NCI-H748 (cell line): Measurements from ENCODE around the gene SLC26A4.
"Not testable (repeated sequence)": the region's sequence is repeated elsewhere in the genome, so short reads cannot be mapped to it uniquely, and the experiment has no call there.

Source experiments
- DNase-seq: peaks from one replicate; lab custom pipeline; 2025; ENCODE audit not compliant: unreplicated experiment; lab: John Stamatoyannopoulos, UW

The SLC26A4 gene

DNA sequence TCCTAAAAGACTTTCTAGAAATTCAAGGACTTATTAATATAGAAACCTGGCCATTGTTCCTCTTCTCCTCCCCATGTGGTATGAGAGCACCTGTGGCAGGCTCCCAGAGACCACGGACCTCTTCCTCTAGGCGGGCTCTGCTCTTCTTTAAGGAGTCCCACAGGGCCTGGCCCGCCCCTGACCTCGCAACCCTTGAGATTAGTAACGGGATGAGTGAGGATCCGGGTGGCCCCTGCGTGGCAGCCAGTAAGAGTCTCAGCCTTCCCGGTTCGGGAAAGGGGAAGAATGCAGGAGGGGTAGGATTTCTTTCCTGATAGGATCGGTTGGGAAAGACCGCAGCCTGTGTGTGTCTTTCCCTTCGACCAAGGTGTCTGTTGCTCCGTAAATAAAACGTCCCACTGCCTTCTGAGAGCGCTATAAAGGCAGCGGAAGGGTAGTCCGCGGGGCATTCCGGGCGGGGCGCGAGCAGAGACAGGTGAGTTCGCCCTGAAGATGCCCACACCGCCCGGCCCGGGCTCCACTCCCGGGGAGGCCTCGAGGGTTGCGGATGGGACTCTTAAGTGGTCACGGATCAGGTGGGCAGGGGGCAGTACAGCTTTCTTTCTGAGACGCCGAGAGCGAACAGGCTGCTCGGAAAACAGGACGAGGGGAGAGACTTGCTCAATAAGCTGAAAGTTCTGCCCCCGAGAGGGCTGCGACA, at the start of gene SLC26A4:
Gene SLC26A4 (plus strand): TSS at position 448 of the 700 bp plus-strand sequence. CDS start 814 bp downstream, outside the sequence.
- peak; percentile 34 for DNase-seq

- DNase-seq = no peak
Observed at GRCh38 chr7:107613439-107613838, 47.2 kb upstream of the SLC26A4 start.

DNA sequence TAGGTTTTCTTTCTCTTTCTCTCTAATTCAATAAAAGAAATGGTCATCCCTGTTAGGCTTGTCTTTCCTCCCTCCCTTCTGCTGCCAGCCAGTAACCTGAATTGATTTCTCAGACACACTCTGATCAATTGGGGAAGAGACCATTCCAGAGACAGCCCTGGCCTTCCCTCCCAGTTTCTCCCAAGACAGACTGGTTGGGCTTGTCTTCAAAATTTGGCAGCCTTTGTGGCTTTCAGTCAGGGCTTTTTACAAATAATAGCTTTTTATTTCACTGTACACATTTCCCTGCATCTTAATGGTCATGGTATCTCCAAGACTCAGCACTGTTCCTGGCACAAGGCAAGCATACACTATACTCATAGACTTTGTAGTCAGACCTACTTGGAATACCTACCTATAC, 46.7 kb upstream of the SLC26A4 start:
- DNase-seq = no peak

GRCh38 chr7:107614425-107614824, 46.2 kb upstream of the SLC26A4 start:
- peak; percentile 3 for DNase-seq

- DNase-seq = no peak
Observed at GRCh38 chr7:107615910-107616680, 44.5 kb upstream of the SLC26A4 start.

DNA sequence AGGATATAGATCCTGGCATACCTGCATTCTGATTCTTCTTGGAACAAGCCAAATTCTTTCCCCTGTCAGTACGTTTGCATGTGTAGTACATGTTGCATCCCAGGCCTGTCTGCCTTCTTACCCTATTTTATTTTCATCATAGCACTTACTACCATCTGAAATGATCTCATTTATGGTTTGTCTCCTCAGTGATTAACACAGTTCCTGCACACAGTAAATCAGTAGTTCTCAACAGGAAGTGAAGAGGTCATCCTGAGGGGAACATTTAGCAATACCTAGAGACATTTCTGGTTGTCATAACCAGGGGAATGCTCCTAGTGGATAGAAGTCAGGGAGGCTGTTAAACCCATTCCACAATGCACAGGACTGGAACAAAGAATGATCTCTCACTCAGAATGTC, 38.2 kb upstream of the SLC26A4 start:
- peak; percentile 3 for DNase-seq

DNA sequence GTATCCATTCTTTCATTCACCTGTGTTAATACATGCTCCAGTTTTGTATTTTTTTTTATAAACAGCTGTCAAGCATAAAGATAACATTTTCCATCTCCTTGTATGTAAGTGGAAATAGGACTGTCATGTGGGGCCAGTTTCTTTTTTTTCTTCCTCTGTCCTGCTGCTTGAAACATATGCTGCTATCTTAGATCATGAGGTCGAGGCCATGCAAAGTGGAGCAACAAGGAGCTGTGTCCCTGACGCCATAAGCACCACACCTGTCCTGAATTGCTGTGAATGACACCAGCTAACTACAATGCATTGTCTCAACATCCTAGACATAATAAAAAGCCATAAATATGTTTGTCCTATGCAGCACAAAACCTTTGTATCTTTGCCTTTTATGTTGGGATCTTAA, 37.7 kb upstream of the SLC26A4 start:
- DNase-seq = no peak

- DNase-seq = no peak
Observed at GRCh38 chr7:107627002-107627401, 33.6 kb upstream of the SLC26A4 start.

DNA sequence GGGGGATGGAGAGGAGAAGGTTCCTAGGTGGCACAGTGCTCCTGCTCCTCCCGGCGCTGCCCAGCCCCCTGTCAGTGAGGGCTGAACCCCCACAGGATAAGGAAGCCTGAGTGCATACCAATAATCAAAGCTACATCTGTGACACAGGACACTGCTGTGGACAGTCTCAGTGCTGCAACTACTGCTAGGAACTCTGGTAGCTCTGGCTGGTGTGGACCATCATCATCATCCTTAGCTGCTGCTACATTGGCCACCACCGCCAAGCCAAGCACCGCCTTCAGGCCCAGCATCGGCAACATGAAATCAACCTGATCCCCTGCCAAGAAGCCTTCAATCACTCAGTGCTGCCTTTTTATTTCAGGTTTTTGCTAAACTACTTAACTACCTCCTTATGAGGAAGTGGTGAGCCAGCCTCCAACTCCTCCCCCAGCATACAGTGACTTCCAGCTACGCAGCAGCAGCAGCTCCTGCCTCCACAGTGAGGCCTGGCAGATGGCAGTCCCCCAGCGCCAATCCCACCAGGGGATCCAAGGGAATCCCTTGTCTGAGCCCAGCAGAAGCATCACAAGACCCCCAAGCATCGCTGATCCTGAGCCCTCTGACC, 32.1 kb upstream of the SLC26A4 start:
- DNase-seq = no peak

GRCh38 chr7:107630342-107630741, 30.3 kb upstream of the SLC26A4 start:
- DNase-seq = no peak

- DNase-seq = no peak
Observed at GRCh38 chr7:107631588-107632491, 28.8 kb upstream of the SLC26A4 start.

DNA sequence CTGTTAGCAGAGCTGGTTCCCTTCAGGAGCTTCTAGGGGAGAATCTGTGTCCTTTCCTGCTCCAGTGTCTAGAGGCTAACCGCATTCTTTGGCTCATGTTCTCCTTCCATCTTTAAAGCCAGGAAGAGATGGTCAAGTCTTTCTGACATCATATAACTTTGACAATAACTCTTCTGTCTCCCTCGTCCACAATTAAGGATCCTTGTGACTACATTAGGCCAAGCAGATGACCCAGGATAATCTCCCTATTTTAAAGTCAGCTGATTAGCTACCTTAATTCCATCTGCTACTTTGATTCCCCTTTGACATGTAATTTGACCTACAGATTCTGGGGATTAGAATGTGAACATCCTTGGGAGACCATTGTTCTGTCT, 28.1 kb upstream of the SLC26A4 start:
- no peak for DNase-seq

GRCh38 chr7:107638594-107638993, 22.0 kb upstream of the SLC26A4 start:
- DNase-seq = no peak

GRCh38 chr7:107639070-107639469, 21.6 kb upstream of the SLC26A4 start:
- not testable (repeated sequence) for DNase-seq

GRCh38 chr7:107641676-107642075, 19.0 kb upstream of the SLC26A4 start:
- DNase-seq = no peak

DNA sequence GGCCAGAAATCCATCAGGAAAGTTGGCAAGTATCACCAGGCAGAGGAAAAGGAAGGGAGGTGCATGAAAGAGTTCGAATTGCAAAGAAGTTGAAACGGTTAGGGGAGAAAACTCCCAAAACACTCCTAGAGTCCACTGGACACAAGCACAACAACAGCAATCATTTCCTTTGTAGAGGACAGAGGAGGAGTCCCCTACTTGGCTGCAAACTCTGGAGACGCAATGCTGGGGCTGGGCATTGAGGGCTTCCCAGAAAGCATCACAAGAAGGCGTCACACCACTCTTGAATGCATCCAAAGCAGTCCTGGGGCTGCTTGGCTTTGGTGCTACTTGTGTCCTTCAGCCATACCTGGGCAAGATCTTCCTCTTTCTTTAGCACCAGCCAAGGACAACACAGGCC, 18.1 kb upstream of the SLC26A4 start:
- DNase-seq = no peak

DNA sequence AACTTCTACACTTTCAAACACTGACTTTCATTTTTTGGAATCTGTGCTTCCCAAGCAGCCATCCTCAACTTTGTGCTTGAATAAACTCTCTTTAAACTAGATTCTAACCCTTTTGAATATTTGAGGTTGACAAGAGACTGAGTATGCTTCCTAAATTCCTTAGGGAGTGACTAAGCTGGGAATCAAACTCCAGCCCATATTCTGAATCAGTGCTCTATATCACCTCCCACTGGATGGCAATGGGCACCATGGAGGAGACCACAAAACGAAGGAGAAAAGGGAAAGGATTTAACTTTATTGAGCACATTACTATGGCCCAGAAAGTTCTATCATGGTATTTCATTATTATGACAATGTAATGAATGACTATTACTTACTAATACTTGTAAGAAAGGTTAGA, 17.2 kb upstream of the SLC26A4 start:
- DNase-seq = no peak

DNA sequence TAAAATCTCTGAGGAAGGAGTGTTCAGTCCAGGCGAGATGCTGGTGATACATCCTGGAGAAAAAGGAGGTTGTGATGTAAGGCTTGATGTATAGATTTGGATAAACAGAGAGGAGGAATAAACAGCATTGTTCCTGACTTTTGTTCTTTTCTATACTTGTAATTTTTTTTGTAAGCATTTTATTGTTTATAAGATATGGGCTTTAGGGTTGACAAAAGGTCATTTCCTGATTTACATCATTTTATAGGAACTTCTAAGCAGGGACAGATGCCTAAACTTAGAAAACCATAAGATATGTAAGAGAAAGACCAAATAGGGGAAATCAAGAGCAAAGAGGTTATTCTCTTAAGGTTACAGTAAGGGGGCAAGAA, 16.7 kb upstream of the SLC26A4 start:
- no peak for DNase-seq

- DNase-seq = no peak
Observed at GRCh38 chr7:107644309-107644974, 16.2 kb upstream of the SLC26A4 start.

GRCh38 chr7:107652642-107653041, 8.0 kb upstream of the SLC26A4 start:
- DNase-seq = no peak

DNA sequence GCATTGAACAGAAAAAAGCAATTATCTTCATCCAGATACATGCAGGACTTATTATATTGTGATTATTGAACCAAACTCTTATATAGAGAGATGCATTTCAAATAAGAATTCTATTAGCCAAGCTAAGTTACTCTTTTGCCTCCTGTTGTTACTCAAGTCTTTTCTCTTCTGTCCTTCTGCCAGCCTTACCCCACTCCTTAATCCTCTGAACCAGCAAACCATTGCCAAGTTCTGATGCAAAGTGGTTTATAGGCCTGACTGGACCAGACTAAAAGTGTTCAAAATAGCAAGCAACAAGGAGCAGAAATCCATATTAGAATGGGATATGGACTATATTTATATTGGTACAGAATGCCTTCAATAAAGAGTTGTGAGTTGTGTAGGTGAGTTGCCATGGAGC, 2.2 kb upstream of the SLC26A4 start:
- DNase-seq = no peak
